Stimulated activated CD4-positive, alpha-beta T cell treated with anti-CD3 and anti-CD28 coated beads, Interleukin-1b, Interleukin-23, amount 100 ng/mL, for 24 hours (primary cell): Measurements from ENCODE around the gene SYT12.
"Not testable (repeated sequence)": the region's sequence is repeated elsewhere in the genome, so short reads cannot be mapped to it uniquely, and the experiment has no call there.

ENCODE experiments used
- DNase-seq, 4 experiments: peaks; one replicate each; pipeline ENCODE4 v3.0.0-alpha.2; 2020; ENCODE audit warnings: low read depth in 4 of 4, low spot score in 1 of 4

Gene SYT12

GRCh38 chr11:67022961-67023956 lies at the start of gene SYT12:
Gene SYT12, plus strand, starts transcription at chr11:67023134. Its CDS starts 7,011 bp downstream, at chr11:67030145.
- no peak for DNase-seq

- no peak for DNase-seq
Measured at GRCh38 chr11:66973956-66974580, 48.9 kb upstream of the SYT12 start.

GRCh38 chr11:66974724-66975404 lies 48.1 kb upstream of the SYT12 start, which contains the start of gene C11orf86:
Gene C11orf86, plus strand, starts transcription at chr11:66975304. Its CDS starts 59 bp downstream, at chr11:66975363.
- no peak for DNase-seq

GRCh38 chr11:66975405-66976027 lies 47.4 kb upstream of the SYT12 start:
- no peak for DNase-seq

GRCh38 chr11:66976028-66976467 lies 46.9 kb upstream of the SYT12 start:
- DNase-seq, result no peak

- no peak for DNase-seq
Measured at GRCh38 chr11:66976925-66977324, 46.0 kb upstream of the SYT12 start.

- no peak for DNase-seq
Measured at GRCh38 chr11:66978229-66978628, 44.7 kb upstream of the SYT12 start.

GRCh38 chr11:66978717-66979116 lies 44.2 kb upstream of the SYT12 start:
- DNase-seq, result no peak

GRCh38 chr11:66979336-66979980 lies 43.5 kb upstream of the SYT12 start:
- DNase-seq, result no peak

GRCh38 chr11:66981976-66982578 lies 40.9 kb upstream of the SYT12 start:
- no peak for DNase-seq

GRCh38 chr11:66983275-66983924 lies 39.5 kb upstream of the SYT12 start:
- DNase-seq, result no peak

- DNase-seq, result no peak
Measured at GRCh38 chr11:66985508-66986177, 37.3 kb upstream of the SYT12 start.

GRCh38 chr11:66986178-66986545 lies 36.8 kb upstream of the SYT12 start:
- DNase-seq, result no peak

GRCh38 chr11:66987158-66987620 lies 35.7 kb upstream of the SYT12 start:
- no peak for DNase-seq

- no peak for DNase-seq
Measured at GRCh38 chr11:66987924-66988637, 34.9 kb upstream of the SYT12 start.

- not testable (repeated sequence) for DNase-seq
Measured at GRCh38 chr11:66988741-66989140, 34.2 kb upstream of the SYT12 start.

- not testable (repeated sequence) for DNase-seq
Measured at GRCh38 chr11:66989360-66989759, 33.6 kb upstream of the SYT12 start.

- no peak for DNase-seq
Measured at GRCh38 chr11:66992041-66992440, 30.9 kb upstream of the SYT12 start.
